HG02798 (cell line): ENCODE data around the gene SPRR5.

Experiments
- ATAC-seq: cut with Tn5 transposase; IDR thresholded peaks from one replicate; pipeline ENCODE4 v1.9.1; 2021; ENCODE audit warnings: mild to moderate bottlenecking; ENCODE audit not compliant: unreplicated experiment, poor library complexity

The SPRR5 gene

GRCh38 chr1:152946651-152947256 is at the start of gene SPRR5:
Gene SPRR5 (plus strand): TSS chr1:152947206. CDS start chr1:152948555, 1,349 bp downstream.
- ATAC-seq, result no peak

GRCh38 chr1:152899027-152899426 is 48.0 kb upstream of the SPRR5 start:
- ATAC-seq, result no peak

- ATAC-seq, result no peak
Measured at GRCh38 chr1:152899883-152900282, 47.1 kb upstream of the SPRR5 start.

GRCh38 chr1:152901631-152902030 is 45.4 kb upstream of the SPRR5 start:
- ATAC-seq, result no peak

GRCh38 chr1:152902636-152903035 is 44.4 kb upstream of the SPRR5 start:
- ATAC-seq, result no peak

- no peak for ATAC-seq
Measured at GRCh38 chr1:152904688-152905440, 42.1 kb upstream of the SPRR5 start.

- ATAC-seq, result no peak
Measured at GRCh38 chr1:152906023-152906565, 40.9 kb upstream of the SPRR5 start.

- ATAC-seq, result no peak
Measured at GRCh38 chr1:152907686-152908601, 39.1 kb upstream of the SPRR5 start, which contains the start of gene IVL. Gene IVL (plus strand): TSS chr1:152908546. CDS start chr1:152909798, 1,252 bp downstream.

GRCh38 chr1:152909206-152909605 is 37.8 kb upstream of the SPRR5 start:
- ATAC-seq, result no peak

GRCh38 chr1:152912471-152912870 is 34.5 kb upstream of the SPRR5 start:
- ATAC-seq, result no peak

GRCh38 chr1:152912900-152913299 is 34.1 kb upstream of the SPRR5 start:
- no peak for ATAC-seq

GRCh38 chr1:152917794-152918193 is 29.2 kb upstream of the SPRR5 start:
- ATAC-seq, result no peak

- ATAC-seq, result no peak
Measured at GRCh38 chr1:152919071-152919470, 27.9 kb upstream of the SPRR5 start.

GRCh38 chr1:152924191-152924590 is 22.8 kb upstream of the SPRR5 start:
- no peak for ATAC-seq

- ATAC-seq, result peak; percentile 66
Measured at GRCh38 chr1:152926091-152926490, 20.9 kb upstream of the SPRR5 start.

- no peak for ATAC-seq
Measured at GRCh38 chr1:152928671-152929070, 18.3 kb upstream of the SPRR5 start.

GRCh38 chr1:152932170-152932811 is 14.7 kb upstream of the SPRR5 start:
- no peak for ATAC-seq

- no peak for ATAC-seq
Measured at GRCh38 chr1:152933196-152933595, 13.8 kb upstream of the SPRR5 start.

- ATAC-seq, result no peak
Measured at GRCh38 chr1:152940614-152941013, 6.4 kb upstream of the SPRR5 start.
